HG03342 (cell line): Measurements from ENCODE around the gene TENM3.
A peak's percentile ranks its signal among the peaks of the same experiment; 100 is the strongest.

Experiments used
- ATAC-seq: cut with Tn5 transposase; IDR thresholded peaks from one replicate; pipeline ENCODE4 v1.9.1; 2021; ENCODE audit warnings: mild to moderate bottlenecking, moderate library complexity; ENCODE audit not compliant: unreplicated experiment

TENM3 gene

DNA sequence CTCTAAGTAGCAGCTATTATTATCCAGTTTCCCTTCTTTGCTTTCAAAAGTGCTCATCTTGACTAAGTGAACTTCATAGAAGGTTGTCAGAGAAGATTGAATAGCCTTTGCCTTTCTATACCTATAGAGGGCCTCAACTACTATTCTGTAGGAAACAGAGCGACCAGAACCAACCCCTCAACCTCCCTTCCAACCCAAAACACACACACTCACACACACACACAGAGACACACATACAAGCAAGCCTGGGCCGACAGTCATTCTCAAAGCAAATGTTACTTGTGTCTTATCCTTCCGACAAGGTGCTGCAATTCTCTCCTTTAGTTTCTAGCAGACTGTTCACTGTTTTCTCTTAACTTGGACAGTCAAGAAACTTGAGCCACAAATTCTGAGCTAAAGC lies 472.3 kb downstream of the TENM3 start:
- ATAC-seq, result no peak

DNA sequence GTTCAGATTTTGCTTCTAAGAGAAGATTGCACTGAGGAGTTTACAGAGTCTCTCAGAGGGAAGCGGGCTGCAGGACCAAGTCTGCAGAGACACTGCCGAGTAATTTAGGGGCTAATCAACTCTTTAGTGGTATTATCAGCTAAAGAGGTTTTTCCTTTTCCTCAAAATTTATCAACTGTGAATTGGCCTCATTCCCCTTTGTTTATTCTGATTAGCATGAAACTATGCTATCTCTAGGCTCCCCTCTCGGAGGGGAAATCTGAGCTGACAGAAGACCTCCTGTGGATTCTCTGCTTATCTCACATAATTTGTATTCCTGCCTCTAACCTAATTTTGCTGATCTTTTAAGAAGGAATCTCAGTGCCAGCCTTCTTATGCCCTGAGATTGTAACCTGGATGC lies 473.0 kb downstream of the TENM3 start:
- no peak for ATAC-seq

- ATAC-seq, result peak; percentile 75
Measured at GRCh38 chr4:182717788-182718583, 474.8 kb downstream of the TENM3 start.

DNA sequence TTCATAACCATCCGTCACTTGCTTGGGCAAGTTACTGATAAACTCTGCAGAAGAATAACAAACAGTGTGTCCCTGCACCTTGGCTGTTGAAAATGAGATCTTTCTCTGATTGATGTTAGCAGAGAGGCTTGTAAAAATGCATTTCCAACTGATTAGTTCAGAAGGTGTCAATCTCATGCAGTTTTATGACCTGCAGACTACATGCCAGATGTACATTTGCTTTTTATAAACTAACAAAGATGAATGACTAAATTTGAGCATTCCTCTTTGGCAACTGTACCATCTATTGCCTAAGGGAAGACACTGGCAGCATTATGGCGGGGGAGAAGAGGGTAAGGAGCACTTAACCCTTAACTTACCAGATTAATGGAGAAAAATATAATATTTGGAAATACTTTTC lies 481.2 kb downstream of the TENM3 start:
- ATAC-seq, result no peak

- no peak for ATAC-seq
Measured at GRCh38 chr4:182729516-182729915, 486.3 kb downstream of the TENM3 start.

GRCh38 chr4:182730791-182731190 lies 487.6 kb downstream of the TENM3 start:
- ATAC-seq, result no peak

DNA sequence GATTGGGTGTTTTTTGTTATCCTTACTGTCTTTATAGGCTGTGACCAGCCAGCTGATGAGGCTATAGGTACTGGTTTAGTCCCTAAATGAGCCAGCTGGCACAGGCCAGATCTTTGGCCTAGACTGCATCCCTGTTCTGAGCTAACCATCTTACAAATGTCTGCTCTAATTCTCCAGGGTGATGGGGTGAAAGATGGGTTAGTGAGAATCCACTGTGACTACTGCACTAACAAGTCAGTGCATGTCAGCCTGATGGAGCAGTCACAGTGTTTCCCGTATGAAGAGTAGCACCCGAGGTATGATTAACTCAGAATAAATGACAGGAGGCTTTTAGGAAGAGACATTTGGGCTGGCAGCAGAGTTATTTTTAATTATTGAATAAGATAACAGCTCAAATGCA lies 493.0 kb downstream of the TENM3 start:
- no peak for ATAC-seq

GRCh38 chr4:182738283-182739047 lies 495.3 kb downstream of the TENM3 start:
- ATAC-seq, result no peak

GRCh38 chr4:182740256-182740655 lies 497.1 kb downstream of the TENM3 start:
- ATAC-seq, result no peak

DNA sequence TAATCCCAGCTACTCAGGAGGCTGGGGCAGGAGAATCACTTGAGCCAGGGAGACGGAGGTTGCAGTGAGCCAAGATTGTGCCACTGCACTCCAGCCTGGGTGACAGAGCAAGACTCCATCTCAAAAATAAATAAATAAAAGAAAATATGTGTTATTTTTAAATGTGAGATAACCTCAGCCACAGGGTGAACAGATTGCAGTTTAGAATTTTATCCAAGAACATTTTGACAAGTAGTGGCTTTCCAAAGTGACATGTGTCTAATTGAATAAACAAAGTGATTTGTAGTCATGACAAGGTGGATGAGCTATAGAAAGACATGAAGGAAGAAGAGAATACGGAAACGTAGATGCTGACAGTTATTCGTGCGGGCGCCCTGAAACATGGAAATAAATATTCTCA lies 497.9 kb downstream of the TENM3 start:
- no peak for ATAC-seq

- ATAC-seq, result no peak
Measured at GRCh38 chr4:182741914-182742313, 498.7 kb downstream of the TENM3 start.

DNA sequence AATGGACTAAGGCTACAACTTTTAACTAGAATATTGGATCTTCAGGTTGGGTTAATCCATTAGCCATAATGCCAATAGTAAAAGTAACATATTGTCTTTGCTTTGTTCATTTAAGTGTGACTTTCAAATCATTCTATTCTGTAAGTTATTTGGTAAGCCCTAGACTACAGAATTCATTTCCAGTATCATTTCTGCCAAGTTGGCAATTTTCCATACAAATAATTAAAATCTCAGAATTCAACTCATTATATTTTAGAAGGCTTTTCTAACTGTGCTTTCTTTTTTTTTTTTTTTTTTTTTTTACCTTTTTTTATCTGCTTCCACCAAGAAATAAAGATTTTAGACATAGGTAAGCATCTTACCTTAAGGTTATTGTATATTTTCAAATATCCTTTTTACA lies 500.6 kb downstream of the TENM3 start:
- ATAC-seq, result no peak

- no peak for ATAC-seq
Measured at GRCh38 chr4:182745237-182745636, 502.0 kb downstream of the TENM3 start.

DNA sequence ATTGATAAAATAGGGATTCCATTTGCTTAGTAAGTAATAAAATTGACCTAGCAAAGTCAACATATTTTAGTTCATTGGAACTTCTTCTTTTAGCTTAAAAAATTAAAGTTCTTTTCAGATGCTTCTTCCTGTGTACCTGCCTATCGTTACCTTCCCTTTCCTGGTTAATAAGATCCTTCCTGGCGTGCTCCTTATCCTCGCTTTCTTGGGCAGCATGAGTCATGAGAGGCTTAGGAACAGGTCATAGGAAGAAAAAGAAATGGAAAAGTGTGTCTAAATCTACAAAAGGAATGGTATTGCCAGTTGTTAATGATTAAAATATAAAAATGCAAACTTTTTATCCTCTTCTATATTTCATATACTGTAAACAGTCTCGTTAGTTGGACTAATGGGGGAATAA lies 503.7 kb downstream of the TENM3 start:
- ATAC-seq, result no peak

DNA sequence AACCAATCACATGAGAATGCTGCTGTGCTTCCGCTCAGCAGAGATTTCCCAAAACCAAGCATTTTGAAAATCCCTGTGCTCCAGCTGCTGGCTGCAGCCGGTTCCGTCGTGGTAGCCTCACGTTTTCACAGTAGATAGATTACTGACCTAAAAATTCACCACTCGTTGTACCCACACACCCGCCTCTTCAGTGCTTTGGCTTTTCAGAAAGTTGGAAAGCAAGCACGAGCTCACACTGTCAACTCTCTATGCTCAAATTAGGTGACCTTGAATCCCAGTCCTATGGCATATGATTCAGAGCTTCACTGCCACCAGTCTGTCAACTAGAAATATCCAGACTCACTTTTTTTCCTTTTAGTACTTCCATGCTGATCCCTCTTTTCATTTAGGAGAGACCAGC lies 505.1 kb downstream of the TENM3 start:
- no peak for ATAC-seq

DNA sequence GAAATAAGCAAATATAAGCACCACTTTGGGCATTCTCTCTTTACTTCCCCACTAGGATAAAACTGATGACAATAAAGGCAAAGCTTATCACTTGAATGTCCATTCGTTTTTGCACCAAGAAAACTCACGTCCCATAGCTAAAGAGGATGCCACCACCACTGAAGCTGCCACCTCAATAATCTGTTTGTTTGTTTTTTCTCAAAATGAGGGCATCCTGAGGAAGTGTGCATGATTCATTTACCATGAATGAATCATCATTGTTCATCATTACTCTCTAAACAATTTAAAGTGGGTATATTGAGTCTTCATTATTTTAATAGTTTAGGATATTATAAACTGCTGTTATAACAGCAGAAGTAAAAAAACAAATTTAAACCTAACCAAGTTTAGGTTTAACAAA lies 505.7 kb downstream of the TENM3 start:
- no peak for ATAC-seq

DNA sequence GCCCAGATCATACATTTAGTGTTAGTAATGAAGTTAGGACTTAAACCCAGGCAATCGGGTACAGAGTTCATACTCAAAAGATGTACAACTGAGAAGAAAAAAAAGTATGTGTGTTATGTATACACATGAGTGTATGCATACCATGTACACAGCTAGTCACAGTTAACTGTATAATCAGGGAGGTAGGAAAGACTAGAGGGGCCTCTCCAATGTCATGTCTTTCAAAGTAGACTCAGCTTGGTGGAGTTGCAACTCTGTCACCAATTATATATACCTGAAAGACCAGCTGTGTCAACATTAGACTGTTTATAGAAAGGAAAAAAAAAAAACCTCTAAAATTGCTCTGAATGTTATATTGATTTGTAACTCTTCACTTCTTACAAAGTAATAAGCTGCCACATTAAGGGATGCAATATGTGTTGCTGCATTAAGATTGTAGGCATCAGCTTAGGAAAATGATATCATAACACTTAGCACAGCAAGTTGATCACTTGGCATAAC lies 506.5 kb downstream of the TENM3 start:
- no peak for ATAC-seq

DNA sequence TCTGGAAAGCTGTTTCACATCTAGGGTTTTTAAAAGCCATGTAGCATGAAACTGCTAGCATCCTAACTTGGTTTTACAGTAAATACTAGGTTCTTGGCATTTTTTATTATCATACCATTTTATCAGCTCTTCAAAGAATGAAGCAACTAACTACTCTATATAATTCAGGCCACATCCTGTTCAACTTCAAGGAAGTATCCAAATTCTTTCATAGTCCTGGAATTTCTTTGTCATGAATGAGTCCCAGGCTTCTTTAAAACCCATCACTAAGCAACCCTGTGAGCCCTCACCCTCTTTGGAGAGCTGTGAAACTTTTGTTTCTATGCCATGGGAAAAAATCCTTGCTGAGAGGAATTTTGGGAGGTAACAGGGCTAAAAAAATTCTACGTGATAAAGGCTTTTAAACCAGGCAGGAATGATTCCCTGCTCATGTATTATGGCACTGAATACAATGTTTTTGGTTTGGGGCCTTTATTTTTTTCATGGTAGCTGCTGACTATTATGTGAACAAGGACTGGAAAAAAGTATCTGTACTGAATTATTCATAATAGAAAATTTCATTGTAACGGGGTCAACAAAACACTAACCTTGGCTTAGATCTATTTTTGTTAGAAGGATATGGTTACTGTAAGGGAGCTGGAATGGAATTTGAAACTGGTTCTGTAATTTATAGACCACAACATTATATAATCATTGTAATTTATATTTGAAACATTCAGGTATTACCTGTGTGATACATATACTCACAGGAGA lies 509.1 kb downstream of the TENM3 start:
- no peak for ATAC-seq

- ATAC-seq, result no peak
Measured at GRCh38 chr4:182754895-182755294, 511.7 kb downstream of the TENM3 start.

- ATAC-seq, result no peak
Measured at GRCh38 chr4:182756161-182756690, 513.0 kb downstream of the TENM3 start.

DNA sequence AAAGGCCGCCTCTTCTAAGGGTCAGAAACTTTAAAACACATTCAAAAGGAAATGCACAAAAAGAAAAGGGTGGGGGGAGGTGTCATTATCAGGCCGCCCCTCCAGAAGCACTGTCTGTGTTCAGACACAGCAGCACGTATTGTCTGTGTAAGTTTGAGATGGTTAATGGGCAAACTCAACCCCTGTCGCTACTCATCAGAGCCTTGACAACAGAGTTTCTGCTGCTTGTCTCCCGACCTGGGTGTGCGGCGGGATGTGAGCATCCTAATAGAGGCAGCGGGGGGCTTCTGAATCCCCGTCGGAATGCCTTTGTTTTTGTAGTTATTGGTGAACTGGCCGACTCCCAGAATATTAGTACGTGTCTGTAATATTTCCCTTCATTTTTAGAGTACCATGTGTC lies 515.1 kb downstream of the TENM3 start:
- ATAC-seq, result no peak
